Smooth muscle cell (in vitro differentiated cells): Measurements from ENCODE around the gene RTN4RL1. TPM values are rescaled to one million over a fixed set of nuclear protein-coding genes. Genes with fewer than 3 reads are reported as not detected.

ENCODE experiments used
- DNase-seq: peaks from one replicate; lab custom pipeline; 2025; ENCODE audit not compliant: unreplicated experiment; lab: John Stamatoyannopoulos, UW
- H2AFZ ChIP-seq: fragments of 200-600 bp; sonication (generic); 2 replicates; pipeline ENCODE4 v1.6.0; 2016; ENCODE audit warnings: antibody characterized with exemption, low read depth, mild to moderate bottlenecking
- H3F3A ChIP-seq: fragments of 200-600 bp; sonication (generic); 2 replicates; pipeline ENCODE4 v1.6.0; 2017; ENCODE audit warnings: antibody characterized with exemption, low read depth
- H3K27ac ChIP-seq: fragments of 200-600 bp; sonication (generic); 2 replicates; pipeline ENCODE4 v1.5.1; 2016; ENCODE audit warnings: low read depth, mild to moderate bottlenecking
- H3K27me3 ChIP-seq: fragments of 200-600 bp; sonication (generic); 2 replicates; pipeline ENCODE4 v1.6.1; 2016; ENCODE audit warnings: low read depth, mild to moderate bottlenecking
- H3K36me3 ChIP-seq: fragments of 200-600 bp; sonication (generic); 2 replicates; pipeline ENCODE4 v1.5.1; 2016; ENCODE audit warnings: low read depth
- H3K4me1 ChIP-seq: fragments of 200-600 bp; sonication (generic); 2 replicates; pipeline ENCODE4 v1.5.1; 2016; ENCODE audit warnings: low read depth
- H3K4me2 ChIP-seq: fragments of 200-600 bp; sonication (generic); 2 replicates; pipeline ENCODE4 v1.6.0; 2016; ENCODE audit warnings: mild to moderate bottlenecking
- H3K4me3 ChIP-seq: fragments of 200-600 bp; sonication (generic); 2 replicates; pipeline ENCODE4 v1.5.1; 2016; ENCODE audit warnings: mild to moderate bottlenecking
- H3K79me2 ChIP-seq: fragments of 200-600 bp; sonication (generic); 2 replicates; pipeline ENCODE4 v1.6.0; 2016; ENCODE audit warnings: low read depth, mild to moderate bottlenecking
- H3K9ac ChIP-seq: fragments of 200-600 bp; sonication (generic); 2 replicates; pipeline ENCODE4 v1.6.0; 2016; ENCODE audit warnings: low read depth
- H3K9me3 ChIP-seq: fragments of 200-600 bp; sonication (generic); replicated peaks from 2 replicates; pipeline ENCODE4 v1.5.1; 2016; ENCODE audit warnings: low read depth
- H4K20me1 ChIP-seq: fragments of 200-600 bp; sonication (generic); 2 replicates; pipeline ENCODE4 v1.6.0; 2016; ENCODE audit warnings: low read depth
- WGBS: methylation state at CpG from one replicate; pipeline ENCODE4 v1.1.7; 2016; ENCODE audit warnings: low lambda C conversion rate; 5-methylcytosine and 5-hydroxymethylcytosine counted together
- polyA plus RNA-seq: library from polyadenylated mRNA; unstranded; fragments of >200 nt; fragmentation: Nextera tagmentation; extraction: Ambion mirVana; gene quantifications from 2 replicates; pipeline ENCODE4 v1.2.1, GENCODE V29; 2016
- total RNA-seq: library from RNA; depleted of rRNA; stranded (reverse); fragments of >200 nt; gene quantifications from 2 replicates; pipeline ENCODE4 v1.2.3, GENCODE V29; 2014
- TF ChIP-seq, protein P1 (sequence below): fragments of 200-600 bp; sonication (generic); IDR thresholded peaks from 2 replicates; pipeline ENCODE4 v1.5.1; 2017; ENCODE audit warnings: borderline replicate concordance, mild to moderate bottlenecking, antibody characterized with exemption; ENCODE audit not compliant: insufficient read depth, poor library complexity, severe bottlenecking

The RTN4RL1 gene
- total and polyA plus RNA-seq, 2 experiments from 2014 or later: not detected

DNA sequence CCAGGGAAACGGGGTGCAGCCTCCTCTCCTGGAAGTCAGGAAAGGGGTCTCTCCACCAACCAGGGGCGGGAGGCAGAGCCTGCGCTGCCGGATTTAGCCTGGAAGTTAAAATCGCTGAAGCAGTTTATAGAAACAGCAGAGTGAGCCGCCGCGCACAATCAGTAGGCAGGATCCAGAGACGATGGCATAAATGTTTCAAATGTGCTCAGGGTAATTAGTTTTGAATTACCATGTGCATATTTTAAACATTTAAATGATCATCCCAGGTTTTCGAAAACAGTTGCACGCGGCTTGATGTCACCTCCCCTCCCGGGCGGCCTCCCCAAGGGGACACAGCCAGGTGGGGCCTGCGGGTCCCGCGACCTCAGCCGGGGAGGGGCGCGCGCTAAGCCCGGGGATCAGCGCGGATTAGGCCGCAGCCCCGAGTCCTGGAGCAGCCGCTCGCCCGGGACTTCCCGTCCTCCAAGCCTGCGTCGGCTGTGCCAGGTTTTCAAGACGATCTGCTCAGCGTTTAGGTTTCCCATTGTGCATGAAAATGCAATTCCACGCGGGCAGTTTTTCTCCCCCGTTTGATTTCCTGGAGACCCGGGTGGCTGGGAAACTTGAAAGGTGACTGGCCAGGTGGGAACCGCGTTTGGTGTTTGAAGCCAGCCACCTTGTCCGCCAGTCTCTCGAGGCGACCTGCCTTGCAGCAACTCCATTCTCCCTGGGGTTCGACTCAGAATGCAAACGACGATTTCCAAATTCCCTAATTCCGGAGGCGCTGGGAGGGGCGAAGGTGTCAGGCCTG, 117.0 kb downstream of the RTN4RL1 start:
- Histone ChIP-seq H3K79me2 (no peaks in the 10 kb centered on the region), H3K36me3 (no peaks in the 10 kb centered on the region), H3K4me3 (peak overlapping the region; percentile 49), H3K27ac (no peak overlapping the region), H4K20me1 (no peaks in the 10 kb centered on the region), H3K4me1 (peaks cover 48% of the 10 kb centered on the region), H3K4me2 (peak overlapping the region; percentile 90), H3K27me3 (peaks cover 63% of the 10 kb centered on the region), H3F3A (no peaks in the 10 kb centered on the region), H2AFZ (peak overlapping the region; percentile 49), H3K9me3 (no peaks in the 10 kb centered on the region), H3K9ac (no peak overlapping the region)
- 12% methylated on average over 49 of the region's 49 CpGs for WGBS
- TF ChIP-seq, protein P1, sequence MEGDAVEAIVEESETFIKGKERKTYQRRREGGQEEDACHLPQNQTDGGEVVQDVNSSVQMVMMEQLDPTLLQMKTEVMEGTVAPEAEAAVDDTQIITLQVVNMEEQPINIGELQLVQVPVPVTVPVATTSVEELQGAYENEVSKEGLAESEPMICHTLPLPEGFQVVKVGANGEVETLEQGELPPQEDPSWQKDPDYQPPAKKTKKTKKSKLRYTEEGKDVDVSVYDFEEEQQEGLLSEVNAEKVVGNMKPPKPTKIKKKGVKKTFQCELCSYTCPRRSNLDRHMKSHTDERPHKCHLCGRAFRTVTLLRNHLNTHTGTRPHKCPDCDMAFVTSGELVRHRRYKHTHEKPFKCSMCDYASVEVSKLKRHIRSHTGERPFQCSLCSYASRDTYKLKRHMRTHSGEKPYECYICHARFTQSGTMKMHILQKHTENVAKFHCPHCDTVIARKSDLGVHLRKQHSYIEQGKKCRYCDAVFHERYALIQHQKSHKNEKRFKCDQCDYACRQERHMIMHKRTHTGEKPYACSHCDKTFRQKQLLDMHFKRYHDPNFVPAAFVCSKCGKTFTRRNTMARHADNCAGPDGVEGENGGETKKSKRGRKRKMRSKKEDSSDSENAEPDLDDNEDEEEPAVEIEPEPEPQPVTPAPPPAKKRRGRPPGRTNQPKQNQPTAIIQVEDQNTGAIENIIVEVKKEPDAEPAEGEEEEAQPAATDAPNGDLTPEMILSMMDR: no peak
- peak; percentile 4 for DNase-seq

- peaks cover 58% of the 10 kb centered on the region for H3K27me3 ChIP-seq
- TF ChIP-seq, protein P1: no peak
- WGBS: 85% methylated on average over 17 of the region's 17 CpGs
Observed at GRCh38 chr17:1907216-1907631, 117.9 kb downstream of the RTN4RL1 start.

DNA sequence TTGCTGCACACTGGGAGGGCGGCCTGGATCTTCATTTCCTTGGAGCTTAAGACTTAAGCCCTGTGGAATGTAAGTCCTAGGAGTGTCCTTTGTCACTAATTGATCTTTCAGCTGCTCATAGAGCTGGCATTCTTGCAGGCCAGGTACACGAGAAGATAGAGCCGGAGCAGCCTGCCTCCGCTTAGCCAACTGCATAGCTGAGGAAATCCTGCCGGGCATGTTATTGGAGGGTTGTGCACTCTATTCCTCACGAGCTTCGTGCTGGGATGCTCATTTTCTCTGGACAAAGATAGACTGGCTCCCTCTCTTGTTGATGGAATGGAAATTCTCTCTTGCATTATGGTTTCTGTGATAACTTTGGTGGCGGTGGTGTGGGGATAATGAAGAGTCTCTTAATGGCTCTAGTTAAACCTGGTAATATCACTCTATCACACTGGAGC, 118.5 kb downstream of the RTN4RL1 start:
- H3K27ac ChIP-seq: no peak overlapping the region
- H3K4me1 ChIP-seq: peaks cover 48% of the 10 kb centered on the region
- TF ChIP-seq, protein P1: no peak
- H3K79me2 ChIP-seq: no peaks in the 10 kb centered on the region
- no peak overlapping the region for H3K4me2 ChIP-seq
- WGBS: 35% methylated on average over 8 of the region's 8 CpGs
- H3K36me3 ChIP-seq: no peaks in the 10 kb centered on the region
- H3K9me3 ChIP-seq: no peaks in the 10 kb centered on the region
- no peak for DNase-seq
- no peak overlapping the region for H3K4me3 ChIP-seq
- no peak overlapping the region for H2AFZ ChIP-seq
- no peaks in the 10 kb centered on the region for H4K20me1 ChIP-seq
- no peak overlapping the region for H3K9ac ChIP-seq
- H3K27me3 ChIP-seq: peaks cover 53% of the 10 kb centered on the region
- H3F3A ChIP-seq: no peaks in the 10 kb centered on the region

More at GRCh38 chr17:1907216-1907631, 117.9 kb downstream of the RTN4RL1 start:
- Histone ChIP-seq H3F3A (no peaks in the 10 kb centered on the region), H4K20me1 (no peaks in the 10 kb centered on the region), H3K4me2 (no peak overlapping the region), H3K4me1 (peaks cover 48% of the 10 kb centered on the region), H3K9ac (no peak overlapping the region), H3K9me3 (no peaks in the 10 kb centered on the region), H3K79me2 (no peaks in the 10 kb centered on the region), H3K4me3 (no peak overlapping the region), H2AFZ (no peak overlapping the region), H3K27ac (no peak overlapping the region), H3K36me3 (no peaks in the 10 kb centered on the region)
- DNase-seq: no peak
